HL-60 (cell line): Measurements from ENCODE around the gene HIGD2A.
A peak's percentile ranks its signal among the peaks of the same experiment; 100 is the strongest.

Experiments
- DNase-seq, 2 experiments: peaks; one replicate each; pipeline ENCODE4 v3.0.0-alpha.2; 2010 to 2020; ENCODE audit warnings: low read depth in 1 of 2, low spot score in 1 of 2
- H3K27ac ChIP-seq: fragments of 250-450 bp; sonication (Bioruptor Pico); replicated peaks from 2 replicates; pipeline ENCODE4 v1.5.1; 2020; ENCODE audit warnings: mild to moderate bottlenecking, moderate library complexity
- H3K27me3 ChIP-seq: fragments of 250-450 bp; sonication (Bioruptor Pico); 2 replicates; pipeline ENCODE4 v1.5.1; 2021; ENCODE audit warnings: mild to moderate bottlenecking, moderate library complexity; ENCODE audit not compliant: insufficient read depth, poor library complexity, severe bottlenecking
- H3K4me3 ChIP-seq: replicated peaks from 2 replicates; pipeline ENCODE4 v1.5.1; 2011; ENCODE audit warnings: mild to moderate bottlenecking, control low read depth, low read length; ENCODE audit not compliant: insufficient read depth
- GABPA ChIP-seq: IDR thresholded peaks from 2 replicates; pipeline ENCODE4 v1.6.1; 2012; ENCODE audit warnings: low read depth
- POLR2AphosphoS5 ChIP-seq: IDR thresholded peaks from 2 replicates; pipeline ENCODE4 v1.6.1; 2012; ENCODE audit warnings: low read depth
- SPI1 ChIP-seq: IDR thresholded peaks from 2 replicates; pipeline ENCODE4 v1.6.1; 2012; ENCODE audit warnings: low read depth, mild to moderate bottlenecking, borderline replicate concordance
- TF ChIP-seq, protein P1 (sequence below): IDR thresholded peaks from one replicate; pipeline ENCODE4 v1.5.1; 2011; ENCODE audit warnings: low read length, control low read depth, inconsistent platforms; ENCODE audit not compliant: insufficient read depth
- TF ChIP-seq, protein P2 (sequence below): IDR thresholded peaks from 2 replicates; pipeline ENCODE4 v1.6.1; 2012; ENCODE audit warnings: low read depth; ENCODE audit not compliant: insufficient replicate concordance

The HIGD2A gene

DNA sequence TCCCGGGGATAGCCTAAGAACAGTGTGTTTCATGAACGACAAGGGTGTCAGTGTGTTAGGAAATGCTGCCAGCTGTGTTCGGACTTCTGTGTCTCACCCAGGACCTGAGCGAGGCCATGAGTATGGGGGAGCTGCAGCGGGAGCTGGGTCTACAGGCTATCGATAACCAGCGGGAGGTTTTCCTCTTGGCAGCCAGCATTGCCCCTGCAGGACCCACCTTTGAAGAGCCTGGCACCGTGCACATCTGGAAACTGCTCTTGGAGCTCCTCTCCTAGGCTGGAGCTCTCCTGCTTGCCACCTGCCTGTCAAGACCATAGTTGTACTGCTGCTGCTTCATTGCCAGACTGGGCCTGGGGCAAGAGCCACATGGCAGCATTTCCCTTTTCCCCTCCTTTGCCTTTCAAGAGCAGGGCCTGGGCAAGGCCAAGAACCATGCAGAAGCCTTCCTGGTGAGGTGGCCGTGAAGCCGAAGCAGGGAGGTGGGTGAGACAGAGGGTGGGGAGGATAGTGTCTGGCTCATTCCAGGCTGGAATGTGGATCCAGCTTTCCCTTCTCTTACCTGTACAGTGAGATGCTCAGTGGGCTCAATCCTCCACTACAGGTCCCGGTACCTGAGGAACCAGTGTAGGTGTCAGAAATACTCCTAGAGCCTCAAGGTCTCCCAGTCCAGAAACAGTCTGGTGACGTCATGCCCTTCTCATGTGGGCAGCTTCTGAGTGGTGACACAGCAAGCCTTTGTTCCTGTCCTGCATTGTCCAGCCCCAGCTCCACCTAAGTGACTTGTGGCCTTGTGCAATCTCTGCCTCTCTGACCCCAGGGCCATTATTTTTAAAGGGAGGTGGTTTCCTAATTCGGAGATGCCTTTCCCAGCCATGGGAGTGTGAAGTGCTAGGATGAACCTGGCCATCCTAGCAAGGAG, 16.7 kb upstream of the HIGD2A start:
- H3K27ac ChIP-seq = no peak overlapping the region

DNA sequence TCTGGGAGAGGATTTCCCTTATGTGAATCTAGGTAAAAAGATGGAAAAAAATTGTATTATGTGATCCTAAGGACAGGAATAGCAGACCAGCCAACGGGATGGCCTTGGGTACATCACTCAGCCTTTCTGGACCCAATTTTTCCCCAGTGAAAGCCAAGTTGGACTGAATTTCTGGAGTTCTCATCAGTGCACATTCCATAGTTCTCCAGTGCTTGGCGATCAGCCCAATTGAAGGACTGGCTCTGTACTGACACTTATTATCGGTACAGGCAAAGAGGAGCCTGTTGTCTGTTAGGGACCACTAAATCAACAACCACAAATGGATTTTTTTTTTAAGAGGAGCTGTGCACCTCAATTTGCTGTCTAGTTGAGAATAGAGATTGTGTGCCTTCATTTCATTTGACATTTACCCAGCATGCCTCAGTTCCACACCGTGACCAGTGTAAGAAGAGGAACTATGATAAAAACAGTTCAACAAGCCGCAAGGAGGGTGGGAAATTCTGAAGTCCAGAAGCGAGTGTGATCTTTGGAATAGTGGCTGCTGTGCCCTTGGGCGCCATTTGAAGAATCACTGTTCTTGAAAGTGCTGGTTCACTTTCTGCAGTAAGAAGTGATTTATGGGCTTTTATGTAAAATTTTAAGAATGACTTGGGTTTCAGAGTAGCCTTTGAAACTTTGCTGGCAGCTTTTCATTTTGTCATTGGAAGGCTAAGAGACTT, 15.3 kb upstream of the HIGD2A start:
- TF ChIP-seq SPI1 (no peak), GABPA (no peak)

More for the DNA sequence above, 16.7 kb upstream of the HIGD2A start:
- no peaks in the 10 kb centered on the region for H3K27me3 ChIP-seq
- TF ChIP-seq GABPA (no peak), POLR2AphosphoS5 (no peak), SPI1 (no peak)
- TF ChIP-seq, protein P1, sequence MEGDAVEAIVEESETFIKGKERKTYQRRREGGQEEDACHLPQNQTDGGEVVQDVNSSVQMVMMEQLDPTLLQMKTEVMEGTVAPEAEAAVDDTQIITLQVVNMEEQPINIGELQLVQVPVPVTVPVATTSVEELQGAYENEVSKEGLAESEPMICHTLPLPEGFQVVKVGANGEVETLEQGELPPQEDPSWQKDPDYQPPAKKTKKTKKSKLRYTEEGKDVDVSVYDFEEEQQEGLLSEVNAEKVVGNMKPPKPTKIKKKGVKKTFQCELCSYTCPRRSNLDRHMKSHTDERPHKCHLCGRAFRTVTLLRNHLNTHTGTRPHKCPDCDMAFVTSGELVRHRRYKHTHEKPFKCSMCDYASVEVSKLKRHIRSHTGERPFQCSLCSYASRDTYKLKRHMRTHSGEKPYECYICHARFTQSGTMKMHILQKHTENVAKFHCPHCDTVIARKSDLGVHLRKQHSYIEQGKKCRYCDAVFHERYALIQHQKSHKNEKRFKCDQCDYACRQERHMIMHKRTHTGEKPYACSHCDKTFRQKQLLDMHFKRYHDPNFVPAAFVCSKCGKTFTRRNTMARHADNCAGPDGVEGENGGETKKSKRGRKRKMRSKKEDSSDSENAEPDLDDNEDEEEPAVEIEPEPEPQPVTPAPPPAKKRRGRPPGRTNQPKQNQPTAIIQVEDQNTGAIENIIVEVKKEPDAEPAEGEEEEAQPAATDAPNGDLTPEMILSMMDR = no peak
- TF ChIP-seq, protein P2, sequence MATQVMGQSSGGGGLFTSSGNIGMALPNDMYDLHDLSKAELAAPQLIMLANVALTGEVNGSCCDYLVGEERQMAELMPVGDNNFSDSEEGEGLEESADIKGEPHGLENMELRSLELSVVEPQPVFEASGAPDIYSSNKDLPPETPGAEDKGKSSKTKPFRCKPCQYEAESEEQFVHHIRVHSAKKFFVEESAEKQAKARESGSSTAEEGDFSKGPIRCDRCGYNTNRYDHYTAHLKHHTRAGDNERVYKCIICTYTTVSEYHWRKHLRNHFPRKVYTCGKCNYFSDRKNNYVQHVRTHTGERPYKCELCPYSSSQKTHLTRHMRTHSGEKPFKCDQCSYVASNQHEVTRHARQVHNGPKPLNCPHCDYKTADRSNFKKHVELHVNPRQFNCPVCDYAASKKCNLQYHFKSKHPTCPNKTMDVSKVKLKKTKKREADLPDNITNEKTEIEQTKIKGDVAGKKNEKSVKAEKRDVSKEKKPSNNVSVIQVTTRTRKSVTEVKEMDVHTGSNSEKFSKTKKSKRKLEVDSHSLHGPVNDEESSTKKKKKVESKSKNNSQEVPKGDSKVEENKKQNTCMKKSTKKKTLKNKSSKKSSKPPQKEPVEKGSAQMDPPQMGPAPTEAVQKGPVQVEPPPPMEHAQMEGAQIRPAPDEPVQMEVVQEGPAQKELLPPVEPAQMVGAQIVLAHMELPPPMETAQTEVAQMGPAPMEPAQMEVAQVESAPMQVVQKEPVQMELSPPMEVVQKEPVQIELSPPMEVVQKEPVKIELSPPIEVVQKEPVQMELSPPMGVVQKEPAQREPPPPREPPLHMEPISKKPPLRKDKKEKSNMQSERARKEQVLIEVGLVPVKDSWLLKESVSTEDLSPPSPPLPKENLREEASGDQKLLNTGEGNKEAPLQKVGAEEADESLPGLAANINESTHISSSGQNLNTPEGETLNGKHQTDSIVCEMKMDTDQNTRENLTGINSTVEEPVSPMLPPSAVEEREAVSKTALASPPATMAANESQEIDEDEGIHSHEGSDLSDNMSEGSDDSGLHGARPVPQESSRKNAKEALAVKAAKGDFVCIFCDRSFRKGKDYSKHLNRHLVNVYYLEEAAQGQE = no peak
- no peak for DNase-seq
- H3K4me3 ChIP-seq = no peak overlapping the region

DNA sequence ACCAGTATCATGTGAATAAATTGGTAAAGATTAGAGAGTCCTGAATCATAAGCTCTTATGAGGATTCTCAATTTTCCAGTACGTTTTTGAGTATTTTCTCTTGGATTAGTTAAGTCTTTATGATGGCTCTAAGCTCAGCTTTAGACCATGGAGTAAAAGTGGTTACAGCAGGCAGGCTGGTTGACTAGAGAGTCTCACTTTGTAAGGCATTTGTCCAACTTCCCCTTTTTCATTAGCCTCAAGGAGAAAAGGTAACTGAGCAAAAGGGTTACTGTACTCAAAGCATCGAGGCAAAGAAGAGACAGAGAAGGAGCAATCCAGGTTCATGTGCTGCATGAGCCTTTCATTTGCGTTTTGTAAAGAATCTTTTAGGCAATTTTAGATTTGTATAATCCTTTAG, 8.7 kb upstream of the HIGD2A start:
- TF ChIP-seq SPI1 (peak; percentile 74; the same call in 1 of the 2 replicates), POLR2AphosphoS5 (no peak)
- no peak overlapping the region for H3K27ac ChIP-seq
- no peaks in the 10 kb centered on the region for H3K27me3 ChIP-seq
- H3K4me3 ChIP-seq = no peak overlapping the region
- DNase-seq = peak in 1 of 2 experiments; percentile 17

More for the DNA sequence above, 15.3 kb upstream of the HIGD2A start:
- H3K27ac ChIP-seq = no peak overlapping the region
- no peak overlapping the region for H3K4me3 ChIP-seq
- peak in 1 of 2 experiments; percentile 36 for DNase-seq
- no peaks in the 10 kb centered on the region for H3K27me3 ChIP-seq

DNA sequence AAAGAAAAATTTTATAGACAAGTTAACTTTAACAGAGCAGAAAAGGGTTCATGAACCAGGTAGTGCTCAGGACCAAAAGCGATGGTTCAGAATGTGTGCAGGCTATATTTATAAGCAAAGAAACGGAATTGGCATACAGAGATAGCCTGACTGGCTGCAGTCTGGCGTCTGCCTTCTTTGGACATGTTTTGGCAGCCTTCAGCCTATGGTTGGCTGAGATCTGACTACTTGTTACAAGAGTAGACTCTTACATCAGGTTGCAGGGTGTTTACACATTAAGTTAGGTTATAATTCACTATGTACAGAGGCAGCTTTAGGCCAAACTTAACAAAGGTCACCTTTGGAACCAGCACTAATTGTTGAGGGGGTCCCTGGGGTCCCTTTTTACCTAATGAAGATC, 7.1 kb upstream of the HIGD2A start:
- no peak overlapping the region for H3K27ac ChIP-seq
- TF ChIP-seq, protein P1 = no peak
- TF ChIP-seq SPI1 = no peak
- no peak for TF ChIP-seq POLR2AphosphoS5
- no peak for TF ChIP-seq GABPA
- TF ChIP-seq, protein P2 = no peak
- no peak overlapping the region for H3K4me3 ChIP-seq
- no peaks in the 10 kb centered on the region for H3K27me3 ChIP-seq
- no peak for DNase-seq
